G401.6 (cell line): Measurements from ENCODE around the gene ADIPOR2.

Experiments used
- FAIRE-seq: peaks from 2 replicates; lab custom pipeline; 2012; peaks lifted over from hg19 to GRCh38; lab: Jason Lieb, UNC

Gene ADIPOR2

GRCh38 chr12:1800401-1801302, 109.8 kb downstream of the ADIPOR2 start:
- no peak for FAIRE-seq

GRCh38 chr12:1801303-1801975, 110.6 kb downstream of the ADIPOR2 start:
- no peak for FAIRE-seq

- FAIRE-seq, result no peak
These were observed 112.9 kb downstream of the ADIPOR2 start for GRCh38 chr12:1803736-1804135.

GRCh38 chr12:1804545-1805332, 113.9 kb downstream of the ADIPOR2 start:
- peak; percentile 83 for FAIRE-seq

GRCh38 chr12:1805441-1806081, 114.7 kb downstream of the ADIPOR2 start:
- no peak for FAIRE-seq

- no peak for FAIRE-seq
These were observed 115.6 kb downstream of the ADIPOR2 start for GRCh38 chr12:1806301-1807086.

- no peak for FAIRE-seq
These were observed 116.4 kb downstream of the ADIPOR2 start for GRCh38 chr12:1807087-1807860.

GRCh38 chr12:1808036-1808797, 117.3 kb downstream of the ADIPOR2 start:
- FAIRE-seq, result no peak

- FAIRE-seq, result no peak
These were observed 118.1 kb downstream of the ADIPOR2 start for GRCh38 chr12:1808798-1809480.

- FAIRE-seq, result no peak
These were observed 118.8 kb downstream of the ADIPOR2 start for GRCh38 chr12:1809591-1810190.

GRCh38 chr12:1810201-1810930, 119.5 kb downstream of the ADIPOR2 start:
- FAIRE-seq, result no peak

GRCh38 chr12:1810931-1811280, 120.0 kb downstream of the ADIPOR2 start:
- no peak for FAIRE-seq

GRCh38 chr12:1811281-1811947, 120.5 kb downstream of the ADIPOR2 start:
- FAIRE-seq, result no peak

- no peak for FAIRE-seq
These were observed 121.0 kb downstream of the ADIPOR2 start for GRCh38 chr12:1811948-1812291.

- no peak for FAIRE-seq
These were observed 121.9 kb downstream of the ADIPOR2 start for GRCh38 chr12:1812650-1813302.

GRCh38 chr12:1814266-1814665, 123.4 kb downstream of the ADIPOR2 start:
- FAIRE-seq, result no peak

- no peak for FAIRE-seq
These were observed 124.2 kb downstream of the ADIPOR2 start for GRCh38 chr12:1815108-1815507.
